Liver (tissue), 3 donors: ENCODE measurements around the gene ZNF488.

ENCODE experiments used
- FOXA2 ChIP-seq: IDR thresholded peaks from 2 replicates; pipeline ENCODE4 v1.6.1; 2016; ENCODE audit warnings: antibody characterized with exemption
- GABPA ChIP-seq, 2 donors: IDR thresholded peaks in 1 of 2; conservative IDR thresholded peaks in 1 of 2; 2 replicates each; pipeline ENCODE4 v1.6.1; 2016; ENCODE audit warnings: antibody characterized with exemption in 2 of 2, mild to moderate bottlenecking in 1 of 2, moderate library complexity in 1 of 2
- RAD21 ChIP-seq, 2 donors: IDR thresholded peaks; 2 replicates each; pipeline ENCODE4 v1.6.1; 2016; ENCODE audit warnings: antibody characterized with exemption in 2 of 2, mild to moderate bottlenecking in 2 of 2
- RXRA ChIP-seq, 2 donors: IDR thresholded peaks; 2 replicates each; pipeline ENCODE4 v1.6.1; 2017 to 2018; ENCODE audit warnings: antibody characterized with exemption in 2 of 2, mild to moderate bottlenecking in 1 of 2
- SP1 ChIP-seq: IDR thresholded peaks from 2 replicates; pipeline ENCODE4 v1.6.1; 2018; ENCODE audit warnings: antibody characterized with exemption, mild to moderate bottlenecking
- TAF1 ChIP-seq: conservative IDR thresholded peaks from 2 replicates; pipeline ENCODE4 v1.6.1; 2016; ENCODE audit warnings: antibody characterized with exemption, mild to moderate bottlenecking
- YY1 ChIP-seq: IDR thresholded peaks from 2 replicates; pipeline ENCODE4 v1.6.1; 2016; ENCODE audit warnings: antibody characterized with exemption, mild to moderate bottlenecking
- TF ChIP-seq, protein P1 (sequence below): fragments of 150-350 bp; IDR thresholded peaks from 2 replicates; pipeline ENCODE4 v1.5.1; 2017; ENCODE audit warnings: improper control_type of control experiment, low read depth, low read length; ENCODE audit not compliant: missing input control
- TF ChIP-seq, protein P2 (sequence below): IDR thresholded peaks from 2 replicates; pipeline ENCODE4 v1.6.1; 2016; ENCODE audit warnings: antibody characterized with exemption
- TF ChIP-seq, protein P3 (sequence below): IDR thresholded peaks from 2 replicates; pipeline ENCODE4 v1.6.1; 2016; ENCODE audit warnings: antibody characterized with exemption, mild to moderate bottlenecking
- TF ChIP-seq, protein P4 (sequence below): IDR thresholded peaks from 2 replicates; pipeline ENCODE4 v1.6.1; 2016; ENCODE audit warnings: antibody characterized with exemption
- donor health status: healthy.
- donor health status: healthy.

DNA sequence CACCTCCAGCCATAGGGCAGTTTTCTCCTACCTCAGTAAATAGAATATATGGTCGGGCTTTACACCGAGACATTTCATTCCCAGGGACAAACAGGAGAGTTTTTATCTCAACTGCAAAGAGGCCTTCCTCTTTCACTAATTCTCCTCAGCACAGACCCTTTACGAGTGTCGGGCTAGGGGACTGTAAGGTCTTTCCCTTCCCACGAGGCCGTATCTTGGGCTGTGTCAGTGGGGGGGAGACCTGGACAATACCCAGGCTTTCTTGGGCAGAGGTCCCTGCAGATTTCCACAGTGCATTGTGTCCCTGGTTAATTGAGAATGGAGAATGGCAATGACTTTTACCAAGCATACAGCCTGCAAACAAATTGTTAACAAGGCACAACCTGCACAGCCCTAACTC is 13.2 kb upstream of the ZNF488 start:
- TF ChIP-seq, protein P1, sequence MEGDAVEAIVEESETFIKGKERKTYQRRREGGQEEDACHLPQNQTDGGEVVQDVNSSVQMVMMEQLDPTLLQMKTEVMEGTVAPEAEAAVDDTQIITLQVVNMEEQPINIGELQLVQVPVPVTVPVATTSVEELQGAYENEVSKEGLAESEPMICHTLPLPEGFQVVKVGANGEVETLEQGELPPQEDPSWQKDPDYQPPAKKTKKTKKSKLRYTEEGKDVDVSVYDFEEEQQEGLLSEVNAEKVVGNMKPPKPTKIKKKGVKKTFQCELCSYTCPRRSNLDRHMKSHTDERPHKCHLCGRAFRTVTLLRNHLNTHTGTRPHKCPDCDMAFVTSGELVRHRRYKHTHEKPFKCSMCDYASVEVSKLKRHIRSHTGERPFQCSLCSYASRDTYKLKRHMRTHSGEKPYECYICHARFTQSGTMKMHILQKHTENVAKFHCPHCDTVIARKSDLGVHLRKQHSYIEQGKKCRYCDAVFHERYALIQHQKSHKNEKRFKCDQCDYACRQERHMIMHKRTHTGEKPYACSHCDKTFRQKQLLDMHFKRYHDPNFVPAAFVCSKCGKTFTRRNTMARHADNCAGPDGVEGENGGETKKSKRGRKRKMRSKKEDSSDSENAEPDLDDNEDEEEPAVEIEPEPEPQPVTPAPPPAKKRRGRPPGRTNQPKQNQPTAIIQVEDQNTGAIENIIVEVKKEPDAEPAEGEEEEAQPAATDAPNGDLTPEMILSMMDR, result no peak
- TF ChIP-seq, protein P2, sequence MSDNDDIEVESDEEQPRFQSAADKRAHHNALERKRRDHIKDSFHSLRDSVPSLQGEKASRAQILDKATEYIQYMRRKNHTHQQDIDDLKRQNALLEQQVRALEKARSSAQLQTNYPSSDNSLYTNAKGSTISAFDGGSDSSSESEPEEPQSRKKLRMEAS, result no peak
- TF ChIP-seq, protein P3, sequence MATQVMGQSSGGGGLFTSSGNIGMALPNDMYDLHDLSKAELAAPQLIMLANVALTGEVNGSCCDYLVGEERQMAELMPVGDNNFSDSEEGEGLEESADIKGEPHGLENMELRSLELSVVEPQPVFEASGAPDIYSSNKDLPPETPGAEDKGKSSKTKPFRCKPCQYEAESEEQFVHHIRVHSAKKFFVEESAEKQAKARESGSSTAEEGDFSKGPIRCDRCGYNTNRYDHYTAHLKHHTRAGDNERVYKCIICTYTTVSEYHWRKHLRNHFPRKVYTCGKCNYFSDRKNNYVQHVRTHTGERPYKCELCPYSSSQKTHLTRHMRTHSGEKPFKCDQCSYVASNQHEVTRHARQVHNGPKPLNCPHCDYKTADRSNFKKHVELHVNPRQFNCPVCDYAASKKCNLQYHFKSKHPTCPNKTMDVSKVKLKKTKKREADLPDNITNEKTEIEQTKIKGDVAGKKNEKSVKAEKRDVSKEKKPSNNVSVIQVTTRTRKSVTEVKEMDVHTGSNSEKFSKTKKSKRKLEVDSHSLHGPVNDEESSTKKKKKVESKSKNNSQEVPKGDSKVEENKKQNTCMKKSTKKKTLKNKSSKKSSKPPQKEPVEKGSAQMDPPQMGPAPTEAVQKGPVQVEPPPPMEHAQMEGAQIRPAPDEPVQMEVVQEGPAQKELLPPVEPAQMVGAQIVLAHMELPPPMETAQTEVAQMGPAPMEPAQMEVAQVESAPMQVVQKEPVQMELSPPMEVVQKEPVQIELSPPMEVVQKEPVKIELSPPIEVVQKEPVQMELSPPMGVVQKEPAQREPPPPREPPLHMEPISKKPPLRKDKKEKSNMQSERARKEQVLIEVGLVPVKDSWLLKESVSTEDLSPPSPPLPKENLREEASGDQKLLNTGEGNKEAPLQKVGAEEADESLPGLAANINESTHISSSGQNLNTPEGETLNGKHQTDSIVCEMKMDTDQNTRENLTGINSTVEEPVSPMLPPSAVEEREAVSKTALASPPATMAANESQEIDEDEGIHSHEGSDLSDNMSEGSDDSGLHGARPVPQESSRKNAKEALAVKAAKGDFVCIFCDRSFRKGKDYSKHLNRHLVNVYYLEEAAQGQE, result no peak
- TF ChIP-seq YY1 (no peak), RAD21 (IDR thresholded peaks at IDR 0.05) (no peak), GABPA (IDR thresholded peaks at IDR 0.05 in 1 of 2, conservative IDR thresholded peaks at IDR 0.05 in 1 of 2) (no peak), SP1 (no peak), RXRA (IDR thresholded peaks at IDR 0.05) (no peak), FOXA2 (no peak), TAF1 (no peak)
- TF ChIP-seq, protein P4, sequence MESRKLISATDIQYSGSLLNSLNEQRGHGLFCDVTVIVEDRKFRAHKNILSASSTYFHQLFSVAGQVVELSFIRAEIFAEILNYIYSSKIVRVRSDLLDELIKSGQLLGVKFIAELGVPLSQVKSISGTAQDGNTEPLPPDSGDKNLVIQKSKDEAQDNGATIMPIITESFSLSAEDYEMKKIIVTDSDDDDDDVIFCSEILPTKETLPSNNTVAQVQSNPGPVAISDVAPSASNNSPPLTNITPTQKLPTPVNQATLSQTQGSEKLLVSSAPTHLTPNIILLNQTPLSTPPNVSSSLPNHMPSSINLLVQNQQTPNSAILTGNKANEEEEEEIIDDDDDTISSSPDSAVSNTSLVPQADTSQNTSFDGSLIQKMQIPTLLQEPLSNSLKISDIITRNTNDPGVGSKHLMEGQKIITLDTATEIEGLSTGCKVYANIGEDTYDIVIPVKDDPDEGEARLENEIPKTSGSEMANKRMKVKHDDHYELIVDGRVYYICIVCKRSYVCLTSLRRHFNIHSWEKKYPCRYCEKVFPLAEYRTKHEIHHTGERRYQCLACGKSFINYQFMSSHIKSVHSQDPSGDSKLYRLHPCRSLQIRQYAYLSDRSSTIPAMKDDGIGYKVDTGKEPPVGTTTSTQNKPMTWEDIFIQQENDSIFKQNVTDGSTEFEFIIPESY, result no peak
